Activated naive CD4-positive, alpha-beta T cell treated with anti-CD3 and anti-CD28 coated beads, Interleukin-2, amount 50 U/mL, for 24 hours (primary cell): ENCODE data around the gene MARK1.

Experiments used
- H3K27ac Mint-ChIP-seq: one replicate; pipeline ENCODE4 v1.8.0; 2021; ENCODE audit warnings: mild to moderate bottlenecking, mixed read lengths
- H3K27me3 Mint-ChIP-seq: one replicate; pipeline ENCODE4 v1.8.0; 2021; ENCODE audit warnings: mixed read lengths
- H3K36me3 Mint-ChIP-seq: one replicate; pipeline ENCODE4 v1.8.0; 2021; ENCODE audit warnings: mixed read lengths
- H3K4me1 Mint-ChIP-seq: one replicate; pipeline ENCODE4 v1.8.0; 2021; ENCODE audit warnings: mixed read lengths
- H3K4me3 Mint-ChIP-seq: one replicate; pipeline ENCODE4 v1.8.0; 2021; ENCODE audit warnings: mild to moderate bottlenecking, mixed read lengths
- H3K9me3 Mint-ChIP-seq: one replicate; pipeline ENCODE4 v1.8.0; 2021; ENCODE audit warnings: mixed read lengths

Gene MARK1

DNA sequence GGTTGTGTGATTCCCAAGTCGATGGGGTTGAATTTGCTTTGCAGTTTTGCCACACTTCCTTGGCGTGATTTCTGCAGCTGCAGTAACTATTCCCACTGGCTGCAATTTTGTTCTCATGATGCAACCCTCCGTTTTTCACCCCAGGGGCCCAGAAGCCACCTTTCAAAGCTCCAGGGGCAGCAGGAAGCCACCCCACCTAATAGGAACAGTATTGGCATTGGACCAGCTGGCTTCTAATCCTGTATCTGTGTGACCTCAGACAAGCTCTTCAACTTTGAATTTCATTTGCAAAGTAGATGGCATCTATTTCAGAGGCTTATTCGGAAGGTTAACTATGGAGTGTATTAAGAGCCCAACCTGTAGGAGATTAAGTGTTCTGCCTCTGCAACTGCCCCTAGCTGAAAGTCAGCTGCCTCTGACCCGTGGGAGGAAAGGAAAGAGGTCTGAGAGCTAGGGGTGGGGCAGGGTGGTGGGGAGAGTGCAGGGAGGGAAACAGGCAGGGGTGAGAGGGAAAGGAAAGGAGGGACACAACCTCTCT lies 174.9 kb downstream of the MARK1 start:
- Mint-ChIP-seq H3K36me3 (no peaks in the 10 kb centered on the region), H3K4me1 (no peaks in the 10 kb centered on the region), H3K4me3 (no peak overlapping the region), H3K27ac (no peak overlapping the region), H3K9me3 (no peaks in the 10 kb centered on the region), H3K27me3 (peaks cover 3% of the 10 kb centered on the region)

DNA sequence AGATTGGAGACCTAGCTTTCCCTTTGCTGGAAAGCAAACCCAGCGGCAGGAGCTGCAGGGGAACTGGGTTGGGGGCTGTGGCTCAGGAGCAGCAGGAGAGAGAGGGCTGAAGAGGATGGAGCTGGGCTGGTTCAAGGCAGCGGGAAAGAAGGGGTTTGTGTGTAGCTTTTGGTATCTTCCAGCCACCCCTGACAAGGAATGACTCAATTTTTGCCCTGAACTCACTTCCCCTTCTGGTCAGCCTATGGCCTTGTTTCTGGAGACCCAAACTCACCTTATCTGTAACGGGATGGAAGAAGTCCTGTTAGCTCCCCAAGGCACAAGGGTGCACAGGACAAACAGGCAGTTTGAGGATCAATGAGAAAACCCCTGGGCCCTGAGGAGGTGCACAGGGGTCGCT lies 175.4 kb downstream of the MARK1 start:
- Mint-ChIP-seq H3K27me3 (peaks cover 3% of the 10 kb centered on the region), H3K36me3 (no peaks in the 10 kb centered on the region), H3K4me3 (no peak overlapping the region), H3K4me1 (no peaks in the 10 kb centered on the region), H3K9me3 (no peaks in the 10 kb centered on the region), H3K27ac (no peak overlapping the region)

DNA sequence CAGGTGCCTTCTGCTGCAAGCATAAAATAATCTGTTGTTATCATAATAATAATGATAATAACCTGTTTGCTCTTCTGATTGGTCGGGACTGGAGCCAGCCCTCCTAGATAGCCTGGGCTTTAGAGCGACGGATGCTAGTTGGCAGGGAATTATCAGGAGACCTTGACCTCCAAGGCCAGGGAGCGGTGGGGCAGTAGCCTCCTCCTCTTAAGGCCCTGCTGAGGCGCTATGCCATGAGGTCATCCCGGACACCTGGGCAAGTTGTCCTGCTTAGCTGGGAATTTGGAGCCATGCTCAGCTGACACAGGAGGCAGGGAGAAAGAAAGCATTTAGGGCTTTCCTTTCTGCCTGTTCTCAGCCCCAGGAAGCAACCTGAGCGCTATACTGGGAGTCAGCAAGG lies 177.8 kb downstream of the MARK1 start:
- Mint-ChIP-seq H3K4me1 (no peaks in the 10 kb centered on the region), H3K27ac (no peak overlapping the region), H3K9me3 (no peaks in the 10 kb centered on the region), H3K27me3 (peaks cover 3% of the 10 kb centered on the region), H3K4me3 (no peak overlapping the region), H3K36me3 (no peaks in the 10 kb centered on the region)

DNA sequence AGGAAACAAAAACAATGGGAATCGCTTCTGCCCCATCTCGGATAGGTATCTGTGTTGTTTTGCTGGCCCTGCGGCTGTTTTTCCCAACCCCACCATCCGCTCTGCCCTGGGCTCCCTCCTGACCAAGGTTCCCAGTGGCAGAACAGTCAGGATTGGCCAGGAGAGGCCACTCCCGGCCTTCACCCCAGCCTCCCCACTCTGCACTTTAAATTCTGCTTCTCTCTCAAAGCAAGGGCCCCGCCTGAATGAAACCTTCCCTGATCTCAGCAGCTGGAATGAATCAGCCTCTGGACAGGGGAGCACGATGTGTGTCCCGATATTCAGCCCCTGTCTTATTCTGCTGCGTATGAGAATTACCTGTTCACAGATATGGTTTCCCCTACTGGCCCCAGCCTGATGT lies 178.5 kb downstream of the MARK1 start:
- no peak overlapping the region for H3K4me3 Mint-ChIP-seq
- no peaks in the 10 kb centered on the region for H3K9me3 Mint-ChIP-seq
- H3K36me3 Mint-ChIP-seq = no peaks in the 10 kb centered on the region
- no peaks in the 10 kb centered on the region for H3K4me1 Mint-ChIP-seq
- H3K27ac Mint-ChIP-seq = no peak overlapping the region
- peaks cover 3% of the 10 kb centered on the region for H3K27me3 Mint-ChIP-seq

DNA sequence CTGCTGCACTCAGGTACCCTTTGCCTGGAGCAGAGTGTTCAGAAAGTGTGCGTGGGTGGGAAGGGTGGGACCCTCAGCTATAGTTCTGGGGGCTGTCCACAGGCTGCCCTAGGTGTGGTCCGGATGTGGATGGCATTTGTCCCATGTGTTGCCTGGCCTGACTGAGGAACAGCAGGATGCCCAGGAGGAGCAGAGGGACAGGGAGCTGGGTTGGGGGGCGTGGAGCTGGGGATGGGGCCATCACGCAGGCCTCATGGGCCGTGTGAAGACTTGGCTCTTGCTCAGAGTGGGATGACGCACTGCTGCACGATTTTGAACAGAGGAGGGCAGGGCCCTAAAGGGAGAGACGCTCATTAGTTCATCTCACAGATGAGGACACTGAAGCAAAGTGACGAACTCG lies 179.2 kb downstream of the MARK1 start:
- Mint-ChIP-seq H3K36me3 (no peaks in the 10 kb centered on the region), H3K9me3 (no peaks in the 10 kb centered on the region), H3K27me3 (peaks cover 1% of the 10 kb centered on the region), H3K4me3 (no peak overlapping the region), H3K4me1 (no peaks in the 10 kb centered on the region), H3K27ac (no peak overlapping the region)

DNA sequence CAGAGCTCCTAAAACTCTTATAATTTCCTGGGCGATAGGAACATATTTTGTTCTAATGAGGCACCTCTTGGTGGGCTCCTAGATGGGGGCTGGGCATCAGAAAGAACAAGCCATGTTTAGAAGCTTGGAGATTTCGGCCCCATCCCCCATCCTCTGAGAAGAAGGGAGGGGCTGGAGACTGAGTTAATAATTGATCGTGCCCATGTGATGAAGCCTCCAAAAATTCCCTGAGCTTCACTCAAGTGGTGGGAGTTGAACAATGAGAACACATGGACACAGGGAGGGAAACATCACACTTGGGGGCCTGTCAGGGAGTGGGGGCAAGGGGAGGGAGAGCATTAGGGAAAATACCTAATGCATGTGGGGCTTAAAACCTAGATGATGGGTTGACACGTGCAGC lies 180.3 kb downstream of the MARK1 start:
- no peak overlapping the region for H3K4me3 Mint-ChIP-seq
- no peaks in the 10 kb centered on the region for H3K36me3 Mint-ChIP-seq
- H3K27ac Mint-ChIP-seq = no peak overlapping the region
- H3K4me1 Mint-ChIP-seq = no peaks in the 10 kb centered on the region
- H3K27me3 Mint-ChIP-seq = no peaks in the 10 kb centered on the region
- H3K9me3 Mint-ChIP-seq = no peaks in the 10 kb centered on the region

DNA sequence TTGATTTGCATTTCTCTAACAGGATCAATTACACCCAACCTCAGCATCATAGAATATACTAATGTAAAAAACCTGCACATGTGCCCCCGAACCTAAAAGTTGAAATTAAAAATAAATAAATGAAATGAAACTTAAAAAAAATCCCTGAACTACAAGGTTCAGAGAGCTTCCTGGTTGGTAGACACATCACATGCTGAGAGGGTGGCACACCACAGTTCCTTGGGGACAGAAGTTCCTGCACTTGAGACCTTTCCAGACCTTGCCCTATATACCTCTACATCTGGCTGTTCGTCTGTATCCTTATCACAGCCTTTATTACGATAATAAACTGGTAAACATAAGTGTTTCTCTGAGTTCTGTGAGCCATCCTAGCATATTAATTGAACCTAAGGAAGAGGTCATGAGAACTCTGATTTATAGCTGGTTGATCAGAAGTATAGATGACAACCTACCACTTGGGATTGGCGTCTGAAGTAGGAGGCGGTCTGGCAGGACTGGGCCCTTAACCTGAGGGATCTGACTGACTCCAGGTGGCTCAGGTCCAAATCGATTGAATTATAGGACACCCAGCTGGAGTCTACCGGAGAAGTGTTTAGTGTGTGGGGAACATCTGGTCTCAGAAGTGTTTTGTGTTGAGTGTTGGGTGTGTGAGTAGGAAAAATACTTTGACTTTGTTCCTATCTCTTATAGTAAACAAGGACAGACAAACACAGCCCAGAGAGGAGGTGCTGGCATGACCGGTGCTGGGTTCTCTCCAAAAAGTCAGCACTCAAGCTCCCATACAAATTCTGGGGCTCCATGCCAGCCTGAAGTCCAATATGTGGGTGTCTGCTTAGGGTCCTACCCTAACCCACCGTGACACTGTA lies 181.2 kb downstream of the MARK1 start:
- no peaks in the 10 kb centered on the region for H3K36me3 Mint-ChIP-seq
- H3K4me1 Mint-ChIP-seq = no peaks in the 10 kb centered on the region
- H3K27ac Mint-ChIP-seq = no peak overlapping the region
- peaks cover 3% of the 10 kb centered on the region for H3K27me3 Mint-ChIP-seq
- no peak overlapping the region for H3K4me3 Mint-ChIP-seq
- no peaks in the 10 kb centered on the region for H3K9me3 Mint-ChIP-seq

DNA sequence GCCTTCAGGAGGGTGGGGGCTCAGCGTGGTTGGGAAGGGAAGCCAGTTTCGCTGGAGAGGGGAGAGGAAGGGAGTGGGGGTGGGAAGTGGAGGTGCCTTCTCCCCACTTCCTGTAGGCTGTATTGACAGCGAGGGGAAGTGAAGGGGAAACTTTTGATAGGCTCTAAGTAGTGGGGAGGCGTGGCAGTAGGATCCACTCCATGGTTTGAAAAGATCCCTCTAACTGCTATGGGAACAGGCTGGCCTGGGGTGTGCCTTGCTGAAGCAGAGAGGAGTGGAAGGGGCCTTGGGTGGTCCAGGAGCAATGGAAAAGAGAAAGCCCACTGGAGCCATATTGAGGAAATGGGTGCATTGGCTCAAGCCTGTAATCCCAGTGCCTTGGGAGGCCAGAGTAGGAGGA lies 182.4 kb downstream of the MARK1 start:
- Mint-ChIP-seq H3K36me3 (no peaks in the 10 kb centered on the region), H3K27ac (no peak overlapping the region), H3K4me3 (no peak overlapping the region), H3K27me3 (peaks cover 3% of the 10 kb centered on the region), H3K4me1 (no peaks in the 10 kb centered on the region), H3K9me3 (no peaks in the 10 kb centered on the region)

DNA sequence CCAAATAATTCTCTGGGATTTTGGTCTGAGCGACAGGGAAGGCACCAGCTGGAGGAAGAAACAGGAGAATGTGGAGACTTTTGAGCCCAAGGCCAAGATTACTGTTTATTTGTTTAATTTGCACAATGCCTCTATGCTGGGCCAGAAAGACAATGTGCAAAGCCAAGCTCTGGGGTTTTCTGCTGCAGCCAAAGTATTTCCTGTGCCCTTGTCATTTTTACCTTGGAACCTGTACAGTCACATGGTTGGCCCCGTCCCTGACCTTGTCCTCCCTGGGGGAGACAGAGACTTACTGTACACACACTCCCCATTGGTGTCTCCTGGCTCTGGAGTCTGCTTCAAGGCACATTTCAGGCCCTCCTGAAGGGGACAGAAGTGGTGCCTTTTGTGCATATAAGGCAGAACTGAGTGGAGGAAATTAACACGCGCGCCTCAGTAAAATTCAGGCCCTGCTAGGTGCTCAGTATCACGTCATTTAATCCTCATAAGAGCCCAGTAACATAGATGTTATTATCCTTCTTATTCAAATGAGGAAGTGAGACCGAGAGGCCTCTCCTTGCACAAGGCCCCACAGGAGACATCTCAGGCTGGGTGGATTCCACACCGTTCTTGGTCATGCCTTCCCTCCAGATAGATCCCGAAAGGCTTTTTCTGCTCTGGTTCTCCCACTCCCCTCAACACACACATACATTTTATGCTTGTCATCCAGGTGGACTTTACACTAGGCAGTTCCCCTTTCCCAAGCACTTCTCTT lies 183.3 kb downstream of the MARK1 start:
- H3K9me3 Mint-ChIP-seq = no peaks in the 10 kb centered on the region
- no peak overlapping the region for H3K27ac Mint-ChIP-seq
- no peaks in the 10 kb centered on the region for H3K4me1 Mint-ChIP-seq
- peaks cover 3% of the 10 kb centered on the region for H3K27me3 Mint-ChIP-seq
- H3K4me3 Mint-ChIP-seq = no peak overlapping the region
- H3K36me3 Mint-ChIP-seq = no peaks in the 10 kb centered on the region
